NOMO-1 treated with DMSO at 0.1 percent for 48 hours (cell line): ENCODE data around the gene OLIG3.

Experiments used
- DNase-seq: peaks from one replicate; lab custom pipeline; 2025; ENCODE audit not compliant: unreplicated experiment; lab: John Stamatoyannopoulos, UW

Gene OLIG3

DNA sequence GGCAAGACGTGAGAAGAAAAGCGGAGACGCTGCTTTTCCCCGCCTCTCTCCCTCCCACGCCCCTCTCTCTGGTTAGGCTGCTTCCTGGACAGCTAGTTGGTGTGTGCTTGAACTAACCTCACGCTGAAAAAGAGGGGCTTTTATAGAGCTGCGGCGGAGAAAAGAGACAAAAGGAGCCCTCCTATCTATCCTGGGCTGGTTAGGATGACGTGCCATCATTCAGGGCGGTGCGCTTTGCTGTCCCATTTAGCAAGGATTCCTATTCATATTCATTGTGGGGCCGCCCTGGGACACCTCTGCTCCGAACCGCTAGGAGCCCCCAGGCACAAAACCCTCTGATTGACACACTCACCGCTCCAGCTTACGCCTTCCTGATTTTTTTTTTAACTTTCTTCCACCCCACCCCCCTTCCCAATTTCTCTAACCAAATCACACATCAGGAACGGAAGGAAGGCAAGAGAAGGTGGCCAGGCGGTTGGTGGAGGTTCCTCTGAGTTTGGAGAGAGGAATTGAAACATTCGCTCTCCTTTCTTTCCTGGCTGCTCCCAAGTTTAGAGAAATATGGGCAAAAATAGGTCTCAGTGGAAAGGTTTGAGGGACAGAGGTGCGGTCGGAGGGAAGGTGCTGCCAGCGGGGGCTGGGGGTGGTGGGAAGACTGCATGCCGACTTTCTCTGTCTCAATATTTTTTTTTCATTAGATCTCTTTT, at the start of gene OLIG3:
OLIG3 (minus strand) TSS at position 114 of the 707 bp plus-strand sequence. CDS start 224 bp downstream, outside the sequence.
- no peak for DNase-seq

DNA sequence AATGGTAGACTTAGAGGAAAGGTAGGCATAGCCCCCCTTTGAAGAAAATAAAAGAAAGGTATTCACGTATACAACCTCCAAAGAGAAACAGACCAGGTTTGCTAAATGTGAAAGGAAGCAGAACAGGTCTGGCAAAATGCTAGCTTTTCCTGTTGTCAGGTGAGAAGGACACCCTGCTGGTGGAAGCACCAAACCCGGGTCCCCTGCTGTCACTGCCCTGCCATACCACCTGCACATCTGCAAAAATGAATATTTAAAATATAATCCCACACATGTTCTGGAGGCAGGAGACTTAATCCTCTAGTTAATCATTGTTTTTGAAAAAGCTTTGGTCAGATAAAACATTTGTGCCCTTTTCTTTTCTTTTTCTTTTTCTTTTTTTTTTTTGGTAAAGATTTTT, 48.9 kb upstream of the OLIG3 start:
- DNase-seq: no peak

DNA sequence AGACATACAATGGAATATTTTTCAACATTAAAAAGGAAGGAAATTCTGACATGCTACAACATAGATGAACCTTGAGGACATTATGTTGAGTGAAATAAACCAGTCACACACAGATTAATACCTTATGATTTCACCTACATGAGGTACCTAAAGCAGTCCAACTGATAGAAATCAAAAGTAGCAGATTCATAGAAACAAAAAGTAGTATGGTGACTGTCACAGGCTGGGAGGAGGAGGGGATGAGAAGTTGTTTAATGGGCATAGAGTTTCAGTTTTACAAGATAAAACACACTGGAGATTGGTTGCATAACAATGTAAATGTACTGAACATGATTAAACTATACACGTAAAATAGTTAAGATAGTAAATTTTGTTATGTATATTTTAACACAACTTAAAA, 48.5 kb upstream of the OLIG3 start:
- DNase-seq: no peak

DNA sequence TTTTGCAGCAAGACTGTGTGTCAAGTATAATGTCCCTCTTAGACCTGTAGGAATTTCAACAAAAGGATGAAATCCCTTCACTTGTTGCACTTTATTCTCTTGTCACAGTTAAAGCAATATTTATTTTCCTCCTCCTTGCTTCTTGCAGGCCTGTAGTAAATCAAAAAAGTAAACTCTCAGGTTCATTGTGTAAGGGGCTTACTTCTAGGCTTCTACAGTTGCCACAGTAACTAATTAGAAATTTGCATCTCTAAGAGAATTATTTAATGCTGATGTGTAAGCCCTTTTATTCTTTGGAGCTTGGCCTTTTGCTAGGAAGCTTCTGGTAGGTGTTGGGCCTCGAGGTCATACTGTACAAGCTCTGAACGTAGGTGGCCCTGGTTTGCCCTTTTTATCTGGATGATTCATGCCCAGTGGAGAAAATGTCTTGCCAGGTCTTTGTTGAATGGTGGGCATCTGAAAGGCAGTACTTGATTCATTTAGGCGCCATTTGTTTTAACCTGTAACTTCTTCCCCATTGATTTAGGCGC, 47.4 kb upstream of the OLIG3 start:
- DNase-seq: no peak

DNA sequence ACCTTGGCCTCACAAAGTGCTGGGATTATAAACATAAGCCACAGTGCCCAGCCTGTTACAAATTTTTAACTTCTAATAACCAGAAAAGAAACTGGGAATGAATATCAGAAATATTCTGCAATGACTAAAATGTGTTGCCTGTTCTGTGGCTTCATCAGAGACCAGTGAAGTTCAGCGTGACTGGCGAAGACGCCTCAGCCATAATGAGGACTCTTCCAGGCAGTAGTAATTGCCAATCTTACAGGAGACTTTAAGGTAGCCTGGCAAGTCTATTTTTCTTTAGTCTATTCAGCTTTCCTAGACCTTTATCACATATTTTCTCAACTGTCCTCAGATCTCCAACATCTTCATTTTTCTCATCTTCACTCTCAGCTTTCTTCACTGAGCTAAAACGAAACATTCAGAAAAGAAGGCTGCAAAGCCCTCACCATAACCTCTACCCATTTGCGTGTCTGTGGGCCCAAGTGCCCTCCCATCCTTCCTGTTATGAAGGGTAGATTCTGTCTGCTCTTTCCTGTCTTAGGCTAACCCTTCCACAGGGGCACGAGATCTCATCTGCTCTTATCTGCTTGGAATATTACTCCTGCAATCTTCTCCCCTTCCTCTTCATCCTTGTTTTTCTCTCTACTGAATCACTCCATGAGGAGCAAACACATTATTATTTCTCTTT, 42.0 kb upstream of the OLIG3 start:
- no peak for DNase-seq

DNA sequence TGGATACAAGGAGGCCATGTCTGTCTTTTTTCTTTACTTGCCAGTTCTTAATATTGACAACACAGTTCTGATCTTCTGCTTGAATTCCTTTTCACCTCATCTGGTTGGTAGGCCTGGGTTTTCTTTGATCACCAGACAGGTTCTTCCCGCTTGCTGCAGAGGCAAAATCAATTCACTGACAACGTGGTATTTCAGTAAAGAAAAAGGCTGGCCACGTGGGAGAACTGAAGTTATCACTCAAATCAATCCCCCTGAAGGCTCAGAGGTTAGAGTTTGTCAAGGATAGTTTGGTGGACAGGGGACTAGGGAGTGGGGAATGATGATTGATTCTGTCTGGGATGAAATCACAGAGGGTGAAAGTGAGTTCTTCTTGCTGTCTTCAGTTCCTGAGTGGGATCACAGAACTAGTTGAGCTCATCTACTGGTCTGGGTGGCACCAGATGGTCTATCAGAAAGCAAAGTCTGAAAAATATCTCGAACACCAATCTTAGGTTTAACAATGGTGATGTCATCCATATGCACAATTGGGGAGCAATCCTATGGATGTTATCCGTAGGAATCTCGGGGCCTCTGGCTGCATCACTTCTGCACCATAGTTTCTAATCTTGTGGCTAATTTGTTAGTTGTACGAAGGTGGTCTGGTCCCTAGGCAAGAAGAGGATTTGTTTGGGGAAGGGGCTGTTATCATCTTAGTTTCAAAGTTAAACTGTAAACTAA, 37.3 kb upstream of the OLIG3 start:
- no peak for DNase-seq

DNA sequence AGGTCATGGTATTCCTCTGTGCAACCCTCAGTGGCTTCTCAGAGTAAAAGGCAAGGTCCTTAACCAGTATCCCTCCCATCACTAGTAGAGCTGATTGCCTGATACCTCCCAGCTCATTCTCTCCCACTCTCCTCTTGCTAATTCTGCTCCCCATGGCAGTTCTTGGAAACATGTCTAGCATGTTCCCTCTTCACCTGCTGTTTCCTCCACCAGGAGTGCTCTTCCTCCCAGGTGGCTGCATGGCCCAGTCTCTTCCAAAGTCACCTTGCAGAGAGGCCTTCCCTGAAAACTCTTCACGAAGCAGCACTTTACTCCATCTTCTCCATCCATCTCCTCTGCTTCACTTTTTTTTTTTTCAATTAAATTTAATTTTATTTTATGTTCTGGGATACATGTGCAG, 36.2 kb upstream of the OLIG3 start:
- DNase-seq: no peak

DNA sequence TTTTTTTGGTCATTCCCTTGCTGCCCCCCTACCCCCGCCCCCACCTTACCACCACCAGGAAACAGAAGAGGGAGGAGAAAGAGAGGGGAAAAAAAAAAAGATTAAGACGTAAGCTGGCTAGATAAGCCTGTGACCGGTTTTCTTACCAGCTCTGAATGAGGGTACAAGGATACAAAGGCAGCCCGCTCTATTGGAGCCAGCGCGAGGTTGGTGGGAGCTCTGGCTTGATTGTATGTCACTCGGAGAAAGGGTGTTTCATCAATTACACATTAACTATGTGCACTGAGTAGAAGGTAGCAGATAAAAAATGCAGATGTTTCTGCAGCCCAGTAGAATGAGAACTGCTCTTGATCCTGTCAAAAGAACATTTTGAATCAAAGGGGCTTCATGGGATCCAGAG, 28.6 kb upstream of the OLIG3 start:
- no peak for DNase-seq

DNA sequence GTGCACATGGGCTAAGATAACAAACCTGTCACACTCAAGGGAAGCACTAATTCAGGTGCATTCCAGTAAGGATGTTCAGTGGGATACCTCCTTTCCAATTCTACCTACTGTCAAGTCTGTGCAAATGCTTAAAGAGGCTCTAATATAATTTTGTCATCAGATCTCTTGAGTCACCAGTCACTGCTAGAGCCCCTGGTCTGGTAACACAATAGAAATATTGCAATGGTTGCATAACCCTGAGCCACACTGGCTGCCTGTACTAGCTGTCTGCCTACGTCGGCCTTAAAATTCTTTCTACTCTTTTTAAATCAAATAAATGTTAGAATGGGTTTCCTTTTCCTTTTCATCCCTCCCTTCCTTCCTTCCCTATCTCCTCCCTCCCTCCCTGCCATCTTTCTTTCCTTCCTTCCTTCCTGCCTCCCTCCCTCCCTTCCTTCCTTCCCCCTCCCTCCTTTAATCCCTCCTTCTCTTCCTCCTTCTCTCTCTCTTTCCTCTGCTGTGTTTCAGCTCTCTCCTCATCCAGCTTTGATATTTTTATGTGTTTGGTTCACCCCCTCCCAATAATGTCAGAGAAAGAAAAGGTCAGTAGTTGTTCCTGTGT, 28.1 kb upstream of the OLIG3 start:
- DNase-seq: peak; percentile 9

DNA sequence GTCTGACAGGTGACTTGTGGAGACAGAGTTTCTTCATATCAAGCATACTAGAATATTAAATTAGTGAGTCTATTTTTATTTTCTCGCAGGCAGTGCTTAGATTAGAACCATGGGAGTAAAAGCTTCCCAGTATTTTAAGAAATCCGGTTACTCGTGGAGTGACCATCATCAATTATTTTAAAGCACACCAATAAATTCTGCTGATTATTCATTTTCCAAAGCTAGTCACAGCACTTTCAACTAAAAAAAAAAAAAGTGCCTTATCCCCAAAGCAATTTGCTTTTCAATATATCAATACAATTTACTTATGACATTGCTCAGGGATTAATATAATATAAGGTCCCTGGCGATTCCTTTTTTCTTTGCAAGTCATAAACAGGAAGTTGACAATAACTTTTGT, 26.3 kb upstream of the OLIG3 start:
- DNase-seq: no peak

DNA sequence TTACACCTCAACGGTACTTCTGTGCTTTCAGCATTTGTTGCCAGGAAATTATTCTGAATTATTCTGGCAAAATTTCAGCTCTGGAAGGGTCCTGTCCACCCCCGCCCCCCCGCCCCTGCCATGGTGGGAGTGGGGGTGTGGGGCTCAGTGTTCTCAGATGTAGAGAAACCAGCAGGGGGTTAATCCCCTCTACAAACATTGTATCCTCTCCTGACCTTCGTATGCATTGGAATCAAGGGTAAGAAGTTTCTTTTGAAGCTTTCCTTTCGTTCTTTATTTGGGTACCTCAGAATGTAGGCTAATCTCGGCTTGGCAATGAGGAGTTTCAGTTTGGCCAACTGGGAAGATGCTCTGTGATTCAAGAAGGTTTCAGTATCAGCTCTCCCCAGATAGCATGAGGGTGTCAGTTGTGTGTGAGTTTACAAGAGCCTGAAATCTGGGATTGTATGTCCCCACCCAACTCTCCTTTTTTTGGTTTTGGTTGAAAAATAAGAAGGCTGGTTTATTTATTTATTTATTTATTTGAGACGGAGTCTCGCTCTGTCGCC, 25.5 kb upstream of the OLIG3 start:
- no peak for DNase-seq

DNA sequence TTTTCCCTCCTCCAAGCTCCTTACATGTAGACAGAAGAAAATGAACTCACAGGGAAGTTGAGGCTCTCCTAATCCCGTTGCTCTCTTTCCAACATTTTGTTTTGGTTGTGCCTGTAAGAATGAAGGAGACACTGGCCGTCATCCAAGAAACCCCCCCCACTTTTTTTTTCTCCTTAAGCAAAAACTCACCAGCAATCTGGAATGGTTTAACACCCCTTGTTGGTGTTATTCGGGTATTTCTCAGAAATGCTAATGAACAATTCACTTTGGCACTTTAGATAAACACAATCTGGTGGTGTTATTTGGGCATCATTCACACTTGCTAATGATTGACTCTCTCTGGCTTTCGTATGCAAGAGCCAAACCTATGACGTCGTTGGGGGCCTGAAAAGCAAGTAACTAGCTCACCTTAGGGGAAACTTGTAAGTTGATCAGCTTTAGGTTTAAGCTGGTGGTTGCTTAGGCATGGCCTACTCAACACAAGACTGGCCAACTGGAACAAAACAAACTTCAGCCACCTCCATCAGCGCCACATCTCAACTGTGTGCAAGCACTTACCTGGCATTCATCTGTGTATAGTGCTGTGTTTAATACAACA, 24.3 kb upstream of the OLIG3 start:
- no peak for DNase-seq

DNA sequence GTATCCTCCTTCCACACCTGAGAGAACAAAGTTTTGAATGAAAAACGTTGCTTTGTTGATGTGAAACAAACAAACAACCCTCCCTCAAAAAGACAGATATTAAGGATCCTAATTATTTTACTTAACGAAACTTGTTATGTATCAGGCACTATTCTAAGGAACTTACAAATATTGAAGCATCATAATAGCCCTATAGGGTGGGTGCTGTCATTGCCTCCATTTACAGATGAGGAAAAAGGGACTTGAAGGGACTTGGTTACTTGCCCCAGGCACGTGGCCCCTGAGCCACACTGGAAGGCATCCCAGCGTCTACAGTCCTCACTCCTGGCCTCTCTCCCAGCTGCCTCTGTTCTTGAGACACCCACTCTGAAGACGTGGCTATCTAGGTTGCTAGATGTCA, 20.2 kb upstream of the OLIG3 start:
- DNase-seq: no peak

DNA sequence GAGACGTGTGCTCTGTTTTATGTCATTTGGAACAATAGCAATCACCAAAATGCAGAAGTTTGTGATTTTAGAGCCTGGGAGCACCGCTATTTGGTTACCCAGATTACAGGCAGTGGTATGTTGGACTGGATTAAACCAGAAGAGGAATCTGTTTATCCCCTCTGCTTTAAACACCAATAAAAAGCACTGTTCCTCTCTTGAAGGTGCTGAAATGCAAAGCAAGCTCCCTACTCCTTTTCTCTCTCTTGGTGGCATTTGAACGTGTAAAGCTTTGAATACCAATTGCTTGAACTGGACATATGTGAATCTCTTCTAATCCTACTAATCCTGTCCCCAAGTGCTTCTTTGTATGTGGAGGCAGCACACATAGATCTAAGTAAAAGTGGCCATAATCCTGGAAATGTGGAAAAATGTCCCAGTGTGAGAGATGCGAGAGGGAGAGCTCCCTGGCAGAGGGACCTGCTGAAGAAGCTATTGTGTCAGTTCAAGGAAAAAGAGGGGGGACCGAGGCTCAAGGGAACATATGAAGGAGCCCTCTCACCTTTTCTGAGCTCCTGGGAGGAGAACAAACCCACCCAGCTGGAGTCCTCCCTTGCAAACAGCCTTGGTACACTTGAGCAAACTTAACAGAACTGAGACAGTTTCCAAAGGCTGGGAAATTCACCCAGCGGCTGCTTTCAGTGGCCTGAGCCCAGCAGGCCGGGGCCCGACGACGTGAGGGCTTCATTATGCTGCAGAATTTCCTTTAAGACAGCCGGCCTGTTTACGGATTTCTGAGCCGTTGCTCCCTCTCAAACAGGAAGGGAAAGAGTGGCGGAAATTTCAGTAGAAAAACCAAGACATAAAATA, 18.8 kb upstream of the OLIG3 start:
- DNase-seq: no peak

DNA sequence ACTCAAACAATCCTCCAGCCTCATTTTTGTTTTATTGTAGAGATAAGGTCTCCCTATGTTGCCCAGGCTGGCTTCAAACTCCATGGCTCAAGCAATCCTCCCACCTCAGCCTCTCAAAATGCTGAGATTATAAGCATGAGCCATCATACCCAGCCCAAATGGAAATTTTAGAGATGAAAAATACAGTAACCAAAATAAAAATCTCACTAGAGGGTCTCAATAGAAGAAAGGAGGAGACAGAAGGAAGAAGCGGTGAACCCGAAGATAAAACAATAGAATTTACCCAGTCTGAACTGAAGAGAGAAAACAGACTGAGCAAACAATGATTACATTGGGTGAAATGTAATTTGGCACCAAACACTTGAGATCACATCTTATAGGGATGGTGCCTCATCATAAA, 16.7 kb upstream of the OLIG3 start:
- no peak for DNase-seq

DNA sequence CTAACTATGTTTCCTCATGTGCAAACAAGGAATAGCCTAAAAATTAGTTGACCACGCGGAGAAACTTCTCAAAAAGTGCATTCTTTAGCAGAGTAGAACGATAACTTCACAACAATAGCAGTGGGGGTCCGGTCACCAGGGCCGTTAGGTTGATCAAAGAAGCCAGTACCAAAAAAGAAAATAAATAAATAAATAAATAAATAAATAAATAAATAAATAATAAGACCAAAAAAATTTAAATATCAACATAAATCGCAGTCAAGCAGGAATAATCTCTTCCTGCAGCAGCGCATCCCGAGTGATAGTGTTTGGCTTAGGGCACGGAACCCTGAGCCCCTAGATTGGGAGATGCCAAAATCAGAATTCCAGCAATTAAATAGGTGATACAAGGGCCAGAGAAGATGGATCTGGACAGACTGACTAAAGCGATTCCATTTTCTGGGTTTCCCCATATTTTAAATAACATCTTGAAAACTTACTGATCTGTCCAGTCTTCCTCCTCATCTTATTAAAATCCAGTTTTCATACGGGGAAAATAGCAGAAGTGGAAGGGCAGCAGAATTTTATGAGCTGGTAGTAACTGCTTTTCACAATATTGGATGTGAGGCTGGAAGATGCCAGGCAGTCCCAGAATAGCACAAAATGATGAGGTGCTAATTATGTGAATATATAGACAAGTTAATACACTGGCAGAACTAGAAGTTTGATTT, 4.4 kb upstream of the OLIG3 start:
- no peak for DNase-seq

DNA sequence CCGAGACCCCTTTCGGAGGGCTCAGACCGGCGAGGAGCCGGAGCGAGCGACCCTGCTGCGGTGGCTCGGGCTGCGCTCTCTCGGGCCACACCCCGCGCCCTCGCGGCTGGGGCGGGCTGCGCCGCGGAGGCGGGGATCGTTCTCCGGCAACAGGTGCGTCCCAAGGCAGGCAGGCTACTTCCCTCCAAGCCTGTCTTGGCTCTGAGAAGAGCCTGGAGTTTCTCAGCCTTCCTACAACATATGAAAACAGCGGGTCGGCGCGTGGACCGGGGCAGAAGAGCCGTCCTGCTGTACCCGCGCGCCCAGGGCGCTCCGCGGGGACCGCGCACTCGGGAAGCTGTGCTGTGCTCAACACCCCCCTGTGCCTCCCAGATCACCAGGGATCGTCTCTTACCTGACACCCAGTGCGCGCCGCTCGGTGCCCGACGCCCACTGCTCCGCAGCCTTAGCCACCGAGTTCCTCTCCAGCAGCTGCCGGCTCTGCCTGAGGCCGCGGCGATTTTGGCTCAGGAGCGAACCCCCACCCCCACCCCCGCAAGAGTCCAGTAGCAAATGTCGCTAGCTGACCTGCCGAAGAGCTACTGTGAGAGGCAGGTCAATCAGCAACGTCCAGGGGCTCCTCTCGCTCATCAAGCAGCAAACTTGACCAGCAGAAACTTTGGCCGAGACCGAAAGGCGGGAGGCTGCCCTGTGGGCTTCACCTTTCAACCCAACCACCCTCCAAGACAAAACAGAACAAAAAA, 3.7 kb upstream of the OLIG3 start:
- no peak for DNase-seq

DNA sequence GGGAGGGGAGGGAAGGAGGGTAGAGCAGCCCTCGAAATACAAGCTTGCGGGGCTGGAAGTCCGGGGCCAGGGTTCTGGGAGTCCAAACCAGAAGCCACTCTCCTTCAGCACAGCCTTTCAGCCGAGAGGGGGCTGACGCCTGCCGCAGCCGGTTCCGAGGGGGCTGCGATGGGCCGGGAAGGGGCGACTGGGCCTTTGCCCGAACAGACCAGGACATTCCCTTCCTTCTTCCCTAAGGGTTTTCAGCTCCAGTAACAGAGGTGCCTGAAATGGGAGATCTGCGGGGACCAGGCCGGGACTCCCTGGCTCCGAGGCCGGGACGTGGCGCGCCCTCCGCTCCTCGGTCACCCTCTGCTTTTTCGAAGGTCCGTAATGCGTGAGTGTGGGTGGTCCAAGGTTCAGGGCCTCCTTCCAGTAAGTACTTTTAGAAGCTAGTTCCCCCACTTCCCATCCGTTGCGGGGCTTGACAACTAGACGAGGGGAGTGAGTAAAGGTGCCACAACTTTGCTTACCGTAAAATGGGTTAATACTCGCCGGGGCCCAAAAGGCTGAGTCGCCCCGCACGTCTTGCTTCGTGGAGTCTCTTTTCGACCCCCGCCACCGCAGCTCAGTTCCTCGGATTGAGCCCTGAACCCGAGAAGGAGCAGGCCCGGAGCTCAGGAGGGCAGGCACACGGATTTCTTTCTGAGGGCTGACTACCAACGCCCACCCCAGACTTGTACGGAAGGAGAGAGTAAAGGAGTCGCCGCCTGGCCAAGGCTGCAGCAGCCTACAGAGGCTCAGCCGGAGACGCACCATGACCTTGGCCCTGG, 2.9 kb upstream of the OLIG3 start:
- DNase-seq: no peak
